Hepatocyte (in vitro differentiated cells): ENCODE results near the gene TEX10. TPM values are rescaled to one million over a fixed set of nuclear protein-coding genes. Genes with fewer than 3 reads are reported as not detected.

Source experiments
- DNase-seq: peaks from one replicate; pipeline ENCODE4 v3.0.0-alpha.2; 2016; ENCODE audit warnings: low spot score
- H2AFZ ChIP-seq: fragments of 200-600 bp; sonication (generic); 2 replicates; pipeline ENCODE4 v1.6.0; 2016; ENCODE audit warnings: antibody characterized with exemption, mild to moderate bottlenecking
- H3K27ac ChIP-seq: fragments of 200-600 bp; sonication (generic); 2 replicates; pipeline ENCODE4 v1.5.1; 2016; ENCODE audit warnings: mild to moderate bottlenecking
- H3K27me3 ChIP-seq: fragments of 200-600 bp; sonication (generic); 2 replicates; pipeline ENCODE4 v1.6.1; 2016
- H3K36me3 ChIP-seq: fragments of 200-600 bp; sonication (generic); replicated peaks from 2 replicates; pipeline ENCODE4 v1.5.1; 2016; ENCODE audit warnings: low read depth; ENCODE audit not compliant: insufficient read depth
- H3K4me1 ChIP-seq: fragments of 200-600 bp; sonication (generic); 2 replicates; pipeline ENCODE4 v1.5.1; 2016; ENCODE audit warnings: mild to moderate bottlenecking, moderate library complexity; ENCODE audit not compliant: insufficient read depth
- H3K4me2 ChIP-seq: fragments of 200-600 bp; sonication (generic); 2 replicates; pipeline ENCODE4 v1.6.0; 2016
- H3K4me3 ChIP-seq: fragments of 200-600 bp; sonication (generic); 2 replicates; pipeline ENCODE4 v1.5.1; 2016; ENCODE audit warnings: mild to moderate bottlenecking
- H3K79me2 ChIP-seq: fragments of 200-600 bp; sonication (generic); 2 replicates; pipeline ENCODE4 v1.6.0; 2017; ENCODE audit warnings: mild to moderate bottlenecking
- H3K9me2 ChIP-seq: fragments of 200-600 bp; sonication (generic); replicated peaks from 2 replicates; pipeline ENCODE4 v1.6.0; 2017; ENCODE audit warnings: mild to moderate bottlenecking; ENCODE audit not compliant: insufficient read depth
- H3K9me3 ChIP-seq: fragments of 200-600 bp; sonication (generic); 2 replicates; pipeline ENCODE4 v1.5.1; 2016; ENCODE audit warnings: low read depth, mild to moderate bottlenecking
- H4K20me1 ChIP-seq: fragments of 200-600 bp; sonication (generic); 2 replicates; pipeline ENCODE4 v1.6.0; 2016; ENCODE audit warnings: mild to moderate bottlenecking; ENCODE audit not compliant: insufficient read depth, poor library complexity, severe bottlenecking
- EZH2 ChIP-seq: fragments of 200-600 bp; sonication (generic); IDR thresholded peaks from 2 replicates; pipeline ENCODE4 v1.6.1; 2016; ENCODE audit warnings: antibody characterized with exemption, mild to moderate bottlenecking, borderline replicate concordance
- EZH2phosphoT487 ChIP-seq: fragments of 200-600 bp; sonication (generic); IDR thresholded peaks from one replicate; pipeline ENCODE4 v1.6.1; 2018; ENCODE audit warnings: antibody characterized with exemption, mild to moderate bottlenecking, low read depth, moderate library complexity; ENCODE audit not compliant: unreplicated experiment, severe bottlenecking
- WGBS: methylation state at CpG from one replicate; pipeline ENCODE4 v1.1.6; 2016; ENCODE audit warnings: low lambda C conversion rate; ENCODE audit errors: missing lambda C conversion rate; 5-methylcytosine and 5-hydroxymethylcytosine counted together
- polyA plus RNA-seq: library from polyadenylated mRNA; unstranded; fragments of >200 nt; fragmentation: Nextera tagmentation; extraction: Ambion mirVana; gene quantifications from 2 replicates; pipeline ENCODE4 v1.2.1, GENCODE V29; 2016
- total RNA-seq: library from RNA; depleted of rRNA; stranded (reverse); fragments of >200 nt; gene quantifications from 2 replicates; pipeline ENCODE4 v1.2.3, GENCODE V29; 2014
- TF ChIP-seq, protein P1 (sequence below): fragments of 200-600 bp; sonication (generic); IDR thresholded peaks from 2 replicates; pipeline ENCODE4 v1.5.1; 2016; ENCODE audit warnings: antibody characterized with exemption, mild to moderate bottlenecking; ENCODE audit not compliant: poor library complexity

The TEX10 gene
- total and polyA plus RNA-seq, 2 experiments from 2014 or later: 21.8 to 30.0 TPM

- Histone ChIP-seq H3K4me3 (no peak overlapping the region), H3K36me3 (no peaks in the 10 kb centered on the region), H2AFZ (no peak overlapping the region), H4K20me1 (no peaks in the 10 kb centered on the region), H3K79me2 (no peaks in the 10 kb centered on the region), H3K9me2 (no peaks in the 10 kb centered on the region), H3K9me3 (no peaks in the 10 kb centered on the region), H3K4me2 (no peak overlapping the region), H3K27ac (no peak overlapping the region), H3K27me3 (no peaks in the 10 kb centered on the region), H3K4me1 (no peaks in the 10 kb centered on the region)
- 95% methylated on average over 7 of the region's 7 CpGs for WGBS
- DNase-seq: no peak
- TF ChIP-seq EZH2 (no peak), EZH2phosphoT487 (no peak)
- TF ChIP-seq, protein P1, sequence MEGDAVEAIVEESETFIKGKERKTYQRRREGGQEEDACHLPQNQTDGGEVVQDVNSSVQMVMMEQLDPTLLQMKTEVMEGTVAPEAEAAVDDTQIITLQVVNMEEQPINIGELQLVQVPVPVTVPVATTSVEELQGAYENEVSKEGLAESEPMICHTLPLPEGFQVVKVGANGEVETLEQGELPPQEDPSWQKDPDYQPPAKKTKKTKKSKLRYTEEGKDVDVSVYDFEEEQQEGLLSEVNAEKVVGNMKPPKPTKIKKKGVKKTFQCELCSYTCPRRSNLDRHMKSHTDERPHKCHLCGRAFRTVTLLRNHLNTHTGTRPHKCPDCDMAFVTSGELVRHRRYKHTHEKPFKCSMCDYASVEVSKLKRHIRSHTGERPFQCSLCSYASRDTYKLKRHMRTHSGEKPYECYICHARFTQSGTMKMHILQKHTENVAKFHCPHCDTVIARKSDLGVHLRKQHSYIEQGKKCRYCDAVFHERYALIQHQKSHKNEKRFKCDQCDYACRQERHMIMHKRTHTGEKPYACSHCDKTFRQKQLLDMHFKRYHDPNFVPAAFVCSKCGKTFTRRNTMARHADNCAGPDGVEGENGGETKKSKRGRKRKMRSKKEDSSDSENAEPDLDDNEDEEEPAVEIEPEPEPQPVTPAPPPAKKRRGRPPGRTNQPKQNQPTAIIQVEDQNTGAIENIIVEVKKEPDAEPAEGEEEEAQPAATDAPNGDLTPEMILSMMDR: no peak
Measured at GRCh38 chr9:100370064-100370723, 17.5 kb upstream of the TEX10 start.

- no peaks in the 10 kb centered on the region for H3K79me2 ChIP-seq
- TF ChIP-seq EZH2: no peak
- TF ChIP-seq, protein P1: no peak
- TF ChIP-seq EZH2phosphoT487: no peak
- H3K9me2 ChIP-seq: no peaks in the 10 kb centered on the region
- no peak overlapping the region for H3K4me2 ChIP-seq
- no peak overlapping the region for H2AFZ ChIP-seq
- H4K20me1 ChIP-seq: no peaks in the 10 kb centered on the region
- H3K4me1 ChIP-seq: no peaks in the 10 kb centered on the region
- 89% methylated on average over 9 of the region's 9 CpGs for WGBS
- H3K4me3 ChIP-seq: no peak overlapping the region
- no peaks in the 10 kb centered on the region for H3K36me3 ChIP-seq
- H3K27me3 ChIP-seq: no peaks in the 10 kb centered on the region
- no peak overlapping the region for H3K27ac ChIP-seq
- H3K9me3 ChIP-seq: no peaks in the 10 kb centered on the region
- DNase-seq: no peak
Measured at GRCh38 chr9:100368672-100369071, 15.9 kb upstream of the TEX10 start.

DNA sequence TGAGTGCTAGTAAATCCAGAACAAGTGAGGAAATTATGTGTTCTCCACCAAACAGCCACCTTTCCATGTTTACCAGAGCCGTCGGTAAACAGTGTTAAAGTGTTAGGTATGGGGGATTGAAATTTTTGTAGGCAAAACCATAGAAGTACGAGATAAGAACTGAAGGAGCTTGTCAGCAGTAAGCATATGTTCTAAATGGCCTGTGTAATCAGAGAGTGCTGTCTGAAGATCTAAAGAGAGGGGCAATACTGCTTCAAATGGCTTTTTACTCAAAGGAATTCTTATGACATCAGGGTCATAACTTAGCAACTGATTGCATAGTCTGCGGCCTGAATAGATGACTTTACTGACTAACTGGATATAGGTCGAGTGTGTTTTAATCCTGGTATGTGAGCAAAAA, 13.4 kb upstream of the TEX10 start:
- Histone ChIP-seq H3K4me1 (no peaks in the 10 kb centered on the region), H3K4me3 (no peak overlapping the region), H2AFZ (no peak overlapping the region), H3K36me3 (no peaks in the 10 kb centered on the region), H4K20me1 (no peaks in the 10 kb centered on the region), H3K4me2 (no peak overlapping the region), H3K79me2 (no peaks in the 10 kb centered on the region), H3K9me3 (no peaks in the 10 kb centered on the region), H3K27ac (no peak overlapping the region), H3K27me3 (no peaks in the 10 kb centered on the region), H3K9me2 (no peaks in the 10 kb centered on the region)
- WGBS: 70% methylated on average over 5 of the region's 5 CpGs
- TF ChIP-seq EZH2 (no peak), EZH2phosphoT487 (no peak)
- TF ChIP-seq, protein P1: no peak
- no peak for DNase-seq

DNA sequence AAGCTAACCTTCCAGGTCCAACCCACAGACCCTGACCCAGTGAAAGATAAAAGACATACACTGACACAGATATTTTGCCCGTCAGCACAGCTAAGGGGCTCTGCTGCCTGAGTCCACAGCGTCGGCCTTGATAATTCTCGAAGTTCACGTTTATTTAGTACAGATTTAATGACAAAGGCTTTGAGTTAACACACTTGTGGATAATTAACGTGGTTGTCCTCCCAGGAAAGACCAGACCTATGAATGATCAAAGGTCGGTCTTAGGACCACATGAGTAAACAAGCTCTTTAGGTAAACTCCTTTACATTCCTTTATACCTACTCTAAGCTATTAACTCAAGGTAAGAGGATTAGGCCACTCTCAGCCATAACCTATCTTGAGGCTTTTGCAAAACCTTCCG, 11.3 kb upstream of the TEX10 start:
- no peaks in the 10 kb centered on the region for H4K20me1 ChIP-seq
- no peak overlapping the region for H3K4me3 ChIP-seq
- no peaks in the 10 kb centered on the region for H3K9me2 ChIP-seq
- no peak for DNase-seq
- no peaks in the 10 kb centered on the region for H3K27me3 ChIP-seq
- H3K27ac ChIP-seq: no peak overlapping the region
- TF ChIP-seq EZH2phosphoT487 (no peak), EZH2 (no peak)
- TF ChIP-seq, protein P1: no peak
- no peaks in the 10 kb centered on the region for H3K9me3 ChIP-seq
- H3K79me2 ChIP-seq: no peaks in the 10 kb centered on the region
- 80% methylated on average over 8 of the region's 8 CpGs for WGBS
- no peaks in the 10 kb centered on the region for H3K4me1 ChIP-seq
- no peak overlapping the region for H2AFZ ChIP-seq
- no peaks in the 10 kb centered on the region for H3K36me3 ChIP-seq
- H3K4me2 ChIP-seq: no peak overlapping the region
